GM21786 (cell line): ENCODE results near the gene PPP1R14C.
"Not testable (repeated sequence)": the region's sequence is repeated elsewhere in the genome, so short reads cannot be mapped to it uniquely, and the experiment has no call there.

Source experiments
- ATAC-seq: cut with Tn5 transposase; IDR thresholded peaks from one replicate; pipeline ENCODE4 v1.9.1; 2021; ENCODE audit not compliant: unreplicated experiment

The PPP1R14C gene

GRCh38 chr6:150137711-150138110 is 5.1 kb upstream of the PPP1R14C start:
- ATAC-seq: not testable (repeated sequence)

GRCh38 chr6:150138638-150139037 is 4.2 kb upstream of the PPP1R14C start:
- ATAC-seq: no peak

- ATAC-seq: no peak
These were observed 3.3 kb upstream of the PPP1R14C start for GRCh38 chr6:150139533-150139932.

GRCh38 chr6:150140236-150140969 is 2.4 kb upstream of the PPP1R14C start:
- ATAC-seq: no peak

GRCh38 chr6:150142097-150142669 is 661 bp upstream of the PPP1R14C start:
- no peak for ATAC-seq

GRCh38 chr6:150143516-150144293 is 861 bp downstream of the PPP1R14C start:
- no peak for ATAC-seq

- no peak for ATAC-seq
These were observed 1.5 kb downstream of the PPP1R14C start for GRCh38 chr6:150144294-150144868.

- no peak for ATAC-seq
These were observed 2.6 kb downstream of the PPP1R14C start for GRCh38 chr6:150145427-150145826.

GRCh38 chr6:150145830-150146229 is 3.0 kb downstream of the PPP1R14C start:
- ATAC-seq: no peak

GRCh38 chr6:150146436-150146835 is 3.6 kb downstream of the PPP1R14C start:
- ATAC-seq: no peak

GRCh38 chr6:150149146-150149545 is 6.3 kb downstream of the PPP1R14C start:
- ATAC-seq: no peak

- ATAC-seq: no peak
These were observed 7.6 kb downstream of the PPP1R14C start for GRCh38 chr6:150150458-150150820.

- no peak for ATAC-seq
These were observed 8.2 kb downstream of the PPP1R14C start for GRCh38 chr6:150150821-150151646.

GRCh38 chr6:150152891-150153876 is 10.3 kb downstream of the PPP1R14C start:
- no peak for ATAC-seq

- ATAC-seq: no peak
These were observed 11.2 kb downstream of the PPP1R14C start for GRCh38 chr6:150153905-150154492.

- no peak for ATAC-seq
These were observed 13.6 kb downstream of the PPP1R14C start for GRCh38 chr6:150156460-150156859.

- no peak for ATAC-seq
These were observed 14.2 kb downstream of the PPP1R14C start for GRCh38 chr6:150157081-150157480.

GRCh38 chr6:150159757-150160156 is 16.9 kb downstream of the PPP1R14C start:
- ATAC-seq: no peak

GRCh38 chr6:150163970-150164369 is 21.1 kb downstream of the PPP1R14C start:
- no peak for ATAC-seq
